H1 (cell line): Measurements from ENCODE around the gene TLR9. TPM values are rescaled to one million over a fixed set of nuclear protein-coding genes. Genes with fewer than 3 reads are reported as not detected.

Source experiments
- POLR2AphosphoS5 ChIP-seq: IDR thresholded peaks from 2 replicates; pipeline ENCODE4 v1.6.1; 2011; ENCODE audit warnings: low read depth, low read length
- POU5F1 ChIP-seq: IDR thresholded peaks from 2 replicates; pipeline ENCODE4 v1.6.1; 2011; ENCODE audit warnings: low read depth, mild to moderate bottlenecking, low read length, moderate library complexity
- polyA plus RNA-seq, 7 experiments: library from polyadenylated mRNA; depleted of rRNA in 3 of 7; stranded (reverse) in 5 of 7; unstranded in 2 of 7; fragments of >200 nt in 5 of 7; fragments of 200-250 nt in 2 of 7; gene quantifications; 1 replicate in 5 of 7; 2 replicates in 1 of 7; 4 replicates in 1 of 7; pipeline versions ENCODE4 v1.2.1 to v1.2.3, GENCODE V29; 2011 to 2013; ENCODE audit warnings: missing spikeins in 2 of 7, mixed read lengths in 2 of 7
- total RNA-seq: library from RNA; stranded (reverse); fragmentation: NEBNext Ultra II Directional; extraction: Animal tissue kit (Norgen Biotek cat#: 25700); gene quantifications from 2 replicates; pipeline ENCODE4 v1.2.1, GENCODE V29; 2021
- TF ChIP-seq, protein P1 (sequence below), 3 experiments: IDR thresholded peaks; 1 replicate in 2 of 3; 2 replicates in 1 of 3; pipeline versions ENCODE4 v1.5.1 to v1.6.1; 2011; ENCODE audit warnings: low read length in 3 of 3, mild to moderate bottlenecking in 3 of 3, inconsistent platforms in 2 of 3, low read depth in 1 of 3, moderate library complexity in 1 of 3; ENCODE audit not compliant: insufficient read depth in 1 of 3; ENCODE audit errors: control extremely low read depth in 1 of 3

TLR9 gene
- total and polyA plus RNA-seq, 2 of the 8 experiments (the other 6 are each of a cell fraction or from before 2014, with no cell fraction given), result 0.05 TPM; not detected in 1

GRCh38 chr3:52195823-52196331, 29.6 kb downstream of the TLR9 start (continued):
- TF ChIP-seq, protein P1, sequence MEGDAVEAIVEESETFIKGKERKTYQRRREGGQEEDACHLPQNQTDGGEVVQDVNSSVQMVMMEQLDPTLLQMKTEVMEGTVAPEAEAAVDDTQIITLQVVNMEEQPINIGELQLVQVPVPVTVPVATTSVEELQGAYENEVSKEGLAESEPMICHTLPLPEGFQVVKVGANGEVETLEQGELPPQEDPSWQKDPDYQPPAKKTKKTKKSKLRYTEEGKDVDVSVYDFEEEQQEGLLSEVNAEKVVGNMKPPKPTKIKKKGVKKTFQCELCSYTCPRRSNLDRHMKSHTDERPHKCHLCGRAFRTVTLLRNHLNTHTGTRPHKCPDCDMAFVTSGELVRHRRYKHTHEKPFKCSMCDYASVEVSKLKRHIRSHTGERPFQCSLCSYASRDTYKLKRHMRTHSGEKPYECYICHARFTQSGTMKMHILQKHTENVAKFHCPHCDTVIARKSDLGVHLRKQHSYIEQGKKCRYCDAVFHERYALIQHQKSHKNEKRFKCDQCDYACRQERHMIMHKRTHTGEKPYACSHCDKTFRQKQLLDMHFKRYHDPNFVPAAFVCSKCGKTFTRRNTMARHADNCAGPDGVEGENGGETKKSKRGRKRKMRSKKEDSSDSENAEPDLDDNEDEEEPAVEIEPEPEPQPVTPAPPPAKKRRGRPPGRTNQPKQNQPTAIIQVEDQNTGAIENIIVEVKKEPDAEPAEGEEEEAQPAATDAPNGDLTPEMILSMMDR (IDR thresholded peaks at IDR 0.05; ENCODE audit: control extremely low read depth in 1 of 3, insufficient read depth in 1 of 3, low read depth in 1 of 3, low read length in 3 of 3), result no peak
- TF ChIP-seq POLR2AphosphoS5 (no peak), POU5F1 (no peak)
